Vagina (tissue), 2 donors: Measurements from ENCODE around the gene ZZZ3. TPM values are rescaled to one million over a fixed set of nuclear protein-coding genes. Genes with fewer than 3 reads are reported as not detected.
"Not testable (repeated sequence)": the region's sequence is repeated elsewhere in the genome, so short reads cannot be mapped to it uniquely, and the experiment has no call there.

Experiments used
- DNase-seq, 2 donors: peaks; one replicate each; pipeline ENCODE4 v3.0.0-alpha.2; 2017; ENCODE audit errors: extremely low spot score in 2 of 2
- H3K27ac ChIP-seq: fragments of 200-600 bp; sonication (generic); one replicate; pipeline ENCODE4 v1.5.1; 2019
- H3K27me3 ChIP-seq: fragments of 200-600 bp; sonication (generic); one replicate; pipeline ENCODE4 v1.5.1; 2019
- H3K36me3 ChIP-seq, 2 donors: fragments of 200-600 bp; sonication (generic); one replicate each; pipeline ENCODE4 v1.5.1; 2017 to 2019
- H3K4me1 ChIP-seq: fragments of 200-600 bp; sonication (generic); one replicate; pipeline ENCODE4 v1.5.1; 2019
- H3K4me3 ChIP-seq, 2 donors: fragments of 200-600 bp; sonication (generic); 1 replicate in 1 of 2; 2 replicates in 1 of 2; pipeline ENCODE4 v1.5.1; 2016 to 2019
- H3K9me3 ChIP-seq: fragments of 200-600 bp; sonication (generic); one replicate; pipeline ENCODE4 v1.5.1; 2019
- POLR2A ChIP-seq, 2 donors: fragments of 450-650 bp; IDR thresholded peaks; one replicate each; pipeline ENCODE4 v1.6.1; 2017; ENCODE audit warnings: antibody characterized with exemption in 2 of 2, mild to moderate bottlenecking in 2 of 2, moderate library complexity in 2 of 2
- POLR2AphosphoS5 ChIP-seq, 2 donors: sonication (generic); formaldehyde crosslinking; IDR thresholded peaks; one replicate each; pipeline ENCODE4 v1.9.0; 2017; ENCODE audit warnings: antibody characterized with exemption in 2 of 2, mild to moderate bottlenecking in 2 of 2, low read depth in 1 of 2; ENCODE audit not compliant: insufficient read depth in 1 of 2
- intact Hi-C: fragments of 100-400 bp; cut with DNase I; formaldehyde crosslinking; loops from one replicate; pipeline ENCODE4 v1.15.1; 2023
- total RNA-seq: library from RNA; depleted of rRNA; stranded (reverse); fragments of >200 nt; gene quantifications from one replicate; pipeline ENCODE4 v1.2.3, GENCODE V29; 2016
- TF ChIP-seq, protein P1 (sequence below), 3 experiments: fragments of 450-650 bp in 2 of 3; fragments of 200-600 bp in 1 of 3; sonication (generic) in 1 of 3; IDR thresholded peaks; one replicate each; pipeline ENCODE4 v1.5.1; 2017 to 2019; ENCODE audit warnings: antibody characterized with exemption in 3 of 3, mild to moderate bottlenecking in 2 of 3, moderate library complexity in 2 of 3

ZZZ3 gene
- total RNA-seq, 1 donor from 2014 or later = 63.1 TPM

DNA sequence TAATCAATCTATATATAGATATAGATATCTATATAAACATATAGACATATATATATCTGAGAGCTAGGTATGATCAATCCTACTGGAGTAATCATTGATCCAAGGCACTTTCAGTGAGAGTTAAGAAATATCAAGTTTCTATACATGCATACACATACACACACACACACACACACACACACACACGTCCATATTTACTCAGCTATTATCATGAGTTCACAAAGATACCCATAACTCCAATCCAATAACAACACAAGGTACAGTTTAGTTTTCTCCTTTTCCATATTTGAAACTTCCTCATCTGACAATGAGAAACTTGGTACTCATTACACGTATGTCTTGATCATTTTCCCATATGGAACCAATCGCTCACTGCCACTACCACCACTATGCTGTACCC, 27.3 kb upstream of the ZZZ3 start:
- Histone ChIP-seq H3K36me3 (peaks cover 0 to 56% of the 10 kb centered on the region in 2 donors), H3K4me3 (no peak overlapping the region), H3K27ac (no peak overlapping the region), H3K4me1 (no peaks in the 10 kb centered on the region), H3K27me3 (no peaks in the 10 kb centered on the region), H3K9me3 (no peaks in the 10 kb centered on the region)
- DNase-seq = no peak
- intact Hi-C loops = no loop called here
- TF ChIP-seq POLR2A (IDR thresholded peaks at IDR 0.05) (no peak), POLR2AphosphoS5 (IDR thresholded peaks at IDR 0.05; ENCODE audit: insufficient read depth in 1 of 2, low read depth in 1 of 2) (no peak)
- TF ChIP-seq, protein P1, sequence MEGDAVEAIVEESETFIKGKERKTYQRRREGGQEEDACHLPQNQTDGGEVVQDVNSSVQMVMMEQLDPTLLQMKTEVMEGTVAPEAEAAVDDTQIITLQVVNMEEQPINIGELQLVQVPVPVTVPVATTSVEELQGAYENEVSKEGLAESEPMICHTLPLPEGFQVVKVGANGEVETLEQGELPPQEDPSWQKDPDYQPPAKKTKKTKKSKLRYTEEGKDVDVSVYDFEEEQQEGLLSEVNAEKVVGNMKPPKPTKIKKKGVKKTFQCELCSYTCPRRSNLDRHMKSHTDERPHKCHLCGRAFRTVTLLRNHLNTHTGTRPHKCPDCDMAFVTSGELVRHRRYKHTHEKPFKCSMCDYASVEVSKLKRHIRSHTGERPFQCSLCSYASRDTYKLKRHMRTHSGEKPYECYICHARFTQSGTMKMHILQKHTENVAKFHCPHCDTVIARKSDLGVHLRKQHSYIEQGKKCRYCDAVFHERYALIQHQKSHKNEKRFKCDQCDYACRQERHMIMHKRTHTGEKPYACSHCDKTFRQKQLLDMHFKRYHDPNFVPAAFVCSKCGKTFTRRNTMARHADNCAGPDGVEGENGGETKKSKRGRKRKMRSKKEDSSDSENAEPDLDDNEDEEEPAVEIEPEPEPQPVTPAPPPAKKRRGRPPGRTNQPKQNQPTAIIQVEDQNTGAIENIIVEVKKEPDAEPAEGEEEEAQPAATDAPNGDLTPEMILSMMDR (IDR thresholded peaks at IDR 0.05) = no peak

GRCh38 chr1:77706321-77706720, 23.9 kb upstream of the ZZZ3 start:
- DNase-seq = no peak
- H3K9me3 ChIP-seq = no peaks in the 10 kb centered on the region
- no peaks in the 10 kb centered on the region for H3K27me3 ChIP-seq
- peaks cover 0 to 32% of the 10 kb centered on the region in 2 donors for H3K36me3 ChIP-seq
- no peak overlapping the region for H3K4me3 ChIP-seq
- TF ChIP-seq POLR2A (IDR thresholded peaks at IDR 0.05) (no peak), POLR2AphosphoS5 (IDR thresholded peaks at IDR 0.05; ENCODE audit: insufficient read depth in 1 of 2, low read depth in 1 of 2) (no peak)
- TF ChIP-seq, protein P1 (IDR thresholded peaks at IDR 0.05) = no peak
- no peak overlapping the region for H3K27ac ChIP-seq
- intact Hi-C loops = no loop called here
- no peaks in the 10 kb centered on the region for H3K4me1 ChIP-seq

DNA sequence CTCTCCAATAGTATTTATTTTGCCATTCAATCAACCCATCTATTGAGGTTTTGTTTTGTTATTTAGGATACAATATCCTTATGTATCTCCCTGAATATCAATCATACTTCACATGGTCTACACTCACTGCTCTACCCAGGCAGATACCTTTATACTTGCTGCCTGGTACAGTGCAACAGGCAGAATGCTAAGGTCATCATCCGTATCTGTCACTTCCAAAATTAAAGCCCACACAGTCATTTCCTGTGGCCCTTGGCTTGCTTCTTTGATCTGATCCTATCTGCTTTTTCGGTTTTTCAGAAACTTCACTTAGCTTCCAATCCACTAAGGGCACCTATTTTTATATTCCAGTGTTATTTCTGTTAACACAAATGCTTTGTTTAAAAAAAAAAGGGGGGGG, 22.3 kb upstream of the ZZZ3 start:
- no peak for DNase-seq
- Histone ChIP-seq H3K4me3 (no peak overlapping the region), H3K9me3 (no peaks in the 10 kb centered on the region), H3K27me3 (no peaks in the 10 kb centered on the region), H3K4me1 (no peaks in the 10 kb centered on the region), H3K36me3 (peaks cover 0 to 23% of the 10 kb centered on the region in 2 donors), H3K27ac (no peak overlapping the region)
- intact Hi-C loops = no loop called here
- TF ChIP-seq, protein P1 (IDR thresholded peaks at IDR 0.05) = no peak
- no peak for TF ChIP-seq POLR2A (IDR thresholded peaks at IDR 0.05)
- no peak for TF ChIP-seq POLR2AphosphoS5 (IDR thresholded peaks at IDR 0.05; ENCODE audit: insufficient read depth in 1 of 2, low read depth in 1 of 2)

- H3K4me1 ChIP-seq, DNase-seq, H3K27me3 ChIP-seq, H3K9me3 ChIP-seq, intact Hi-C loops, H3K4me3 ChIP-seq, H3K27ac ChIP-seq: not testable (repeated sequence)
- peaks cover 0 to 40% of the 10 kb centered on the region in 2 donors for H3K36me3 ChIP-seq
Observed at GRCh38 chr1:77699673-77700072, 17.2 kb upstream of the ZZZ3 start.

GRCh38 chr1:77697441-77697840, 15.0 kb upstream of the ZZZ3 start:
- H3K27me3 ChIP-seq = no peaks in the 10 kb centered on the region
- H3K4me1 ChIP-seq = no peaks in the 10 kb centered on the region
- H3K9me3 ChIP-seq = no peaks in the 10 kb centered on the region
- no peak for TF ChIP-seq POLR2A (IDR thresholded peaks at IDR 0.05)
- H3K27ac ChIP-seq = no peak overlapping the region
- intact Hi-C loops = no loop called here
- peaks cover 0 to 40% of the 10 kb centered on the region in 2 donors for H3K36me3 ChIP-seq
- H3K4me3 ChIP-seq = no peak overlapping the region
- DNase-seq = no peak

DNA sequence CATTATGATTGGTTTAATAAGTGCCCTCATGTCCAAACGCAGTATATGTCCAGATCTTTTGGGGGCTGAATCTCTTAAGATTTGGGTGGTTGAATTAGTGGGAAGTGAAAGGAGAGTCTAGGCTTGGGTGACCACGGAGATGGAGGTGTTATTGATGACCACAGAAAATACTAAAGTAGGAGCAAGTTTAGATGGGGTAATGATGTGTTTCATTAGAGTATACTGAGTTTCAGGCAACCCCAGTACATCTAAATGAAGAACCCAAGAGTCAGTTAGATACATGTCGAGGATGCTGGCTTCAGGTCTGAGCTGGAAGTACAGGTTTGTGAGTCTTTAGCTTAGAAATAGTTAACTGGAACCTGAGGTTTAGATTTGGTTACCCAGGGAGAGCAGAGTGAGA, 6.5 kb upstream of the ZZZ3 start:
- H3K4me3 ChIP-seq = no peak overlapping the region
- H3K4me1 ChIP-seq = peaks cover 10% of the 10 kb centered on the region
- TF ChIP-seq POLR2A (IDR thresholded peaks at IDR 0.05) = no peak
- TF ChIP-seq POLR2AphosphoS5 (IDR thresholded peaks at IDR 0.05; ENCODE audit: insufficient read depth in 1 of 2, low read depth in 1 of 2) = no peak
- H3K9me3 ChIP-seq = no peaks in the 10 kb centered on the region
- H3K36me3 ChIP-seq = no peaks in the 10 kb centered on the region
- DNase-seq = no peak
- no peak overlapping the region for H3K27ac ChIP-seq
- no peaks in the 10 kb centered on the region for H3K27me3 ChIP-seq
- intact Hi-C loops = no loop called here

DNA sequence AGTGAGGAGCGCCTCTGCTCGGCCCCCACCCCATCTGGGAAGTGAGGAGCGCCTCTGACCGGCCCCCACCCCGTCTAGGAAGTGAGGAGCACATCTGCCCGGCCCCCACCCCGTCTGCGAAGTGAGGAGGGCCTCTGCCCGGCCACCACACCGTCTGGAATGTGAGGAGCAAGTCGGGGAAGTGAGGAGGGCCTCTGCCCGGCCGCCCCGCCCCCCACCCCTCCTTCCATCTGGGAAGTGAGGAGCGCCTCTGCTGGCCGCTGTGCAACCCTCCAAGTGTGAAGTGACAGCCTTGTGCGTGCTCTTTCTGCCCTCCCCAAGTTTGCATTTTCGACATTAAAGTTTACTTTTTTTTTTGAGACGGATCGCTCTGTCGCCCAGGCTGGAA, 5.1 kb upstream of the ZZZ3 start:
- no peak for DNase-seq
- TF ChIP-seq POLR2A (IDR thresholded peaks at IDR 0.05) = no peak
- TF ChIP-seq POLR2AphosphoS5 (IDR thresholded peaks at IDR 0.05; ENCODE audit: insufficient read depth in 1 of 2, low read depth in 1 of 2) = no peak
- TF ChIP-seq, protein P1 (IDR thresholded peaks at IDR 0.05) = no peak
- Histone ChIP-seq H3K36me3 (no peaks in the 10 kb centered on the region), H3K27ac (no peak overlapping the region), H3K4me3 (peak overlapping the region in 1 of 2 donors; percentile 9), H3K27me3 (no peaks in the 10 kb centered on the region), H3K9me3 (no peaks in the 10 kb centered on the region), H3K4me1 (peaks cover 14% of the 10 kb centered on the region)
- intact Hi-C loops = no loop called here
